HG02610 (cell line): ENCODE data around the gene KAZN.

Experiments
- ATAC-seq: cut with Tn5 transposase; IDR thresholded peaks from one replicate; pipeline ENCODE4 v1.9.1; 2021; ENCODE audit warnings: mild to moderate bottlenecking, moderate library complexity; ENCODE audit not compliant: unreplicated experiment

KAZN gene

DNA sequence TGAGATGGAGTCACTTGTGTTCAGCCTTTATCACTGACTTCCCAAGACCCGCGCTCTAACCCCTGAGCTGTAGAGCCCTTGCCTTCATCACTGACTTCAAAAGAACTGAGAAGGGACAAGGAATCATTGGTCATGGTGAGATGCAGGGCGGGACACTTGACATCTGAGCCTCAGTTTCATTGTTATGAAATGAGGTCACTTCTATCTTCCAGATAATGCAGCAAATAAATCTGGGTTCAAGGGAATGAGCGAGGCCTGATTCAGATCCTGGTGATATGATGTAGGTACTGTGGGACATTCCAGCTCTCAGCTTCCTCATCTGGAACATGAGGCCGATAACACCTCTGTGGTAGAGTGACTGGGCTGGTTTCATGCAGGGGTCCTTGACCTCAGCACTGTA, 13.8 kb downstream of the KAZN start:
- ATAC-seq, result no peak

GRCh38 chr1:14613926-14614325, 15.4 kb downstream of the KAZN start:
- no peak for ATAC-seq

- no peak for ATAC-seq
Measured at GRCh38 chr1:14614341-14614740, 15.9 kb downstream of the KAZN start.

- ATAC-seq, result no peak
Measured at GRCh38 chr1:14615549-14616218, 17.2 kb downstream of the KAZN start.

DNA sequence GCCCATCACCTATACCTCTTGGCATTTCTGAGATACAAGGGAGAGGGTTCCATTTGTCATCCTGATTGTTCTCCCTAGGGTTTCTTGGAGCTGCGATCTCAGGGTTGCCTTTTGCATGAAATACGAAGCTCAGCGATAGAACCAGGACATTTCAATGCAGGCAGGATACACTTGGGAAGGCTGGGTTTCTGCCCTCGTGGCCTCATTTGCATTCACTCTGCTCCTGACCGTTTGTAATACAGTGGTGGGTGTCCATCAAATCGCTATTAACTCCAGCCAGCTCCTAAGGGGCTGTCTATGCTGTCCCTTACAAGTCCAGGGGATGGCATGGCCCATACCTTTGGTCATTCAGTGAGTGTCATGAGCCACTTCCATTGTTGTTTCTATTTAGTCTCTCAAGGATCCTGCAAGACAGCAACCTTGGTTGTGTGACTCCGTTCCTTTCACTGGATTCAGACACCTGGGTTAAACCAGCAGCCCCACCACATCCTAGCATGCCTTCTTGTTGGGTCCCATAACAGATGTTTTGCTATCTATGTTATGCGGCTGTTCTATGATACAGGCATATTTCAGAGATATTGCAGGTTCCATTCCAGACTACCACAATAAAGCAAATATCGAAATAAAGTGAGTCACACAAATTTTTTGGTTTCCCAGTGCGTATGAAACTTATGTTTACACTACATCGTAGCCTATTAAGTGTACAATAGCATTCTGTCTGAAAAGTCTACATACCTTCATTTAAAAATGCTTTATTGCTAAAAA, 18.3 kb downstream of the KAZN start:
- no peak for ATAC-seq

DNA sequence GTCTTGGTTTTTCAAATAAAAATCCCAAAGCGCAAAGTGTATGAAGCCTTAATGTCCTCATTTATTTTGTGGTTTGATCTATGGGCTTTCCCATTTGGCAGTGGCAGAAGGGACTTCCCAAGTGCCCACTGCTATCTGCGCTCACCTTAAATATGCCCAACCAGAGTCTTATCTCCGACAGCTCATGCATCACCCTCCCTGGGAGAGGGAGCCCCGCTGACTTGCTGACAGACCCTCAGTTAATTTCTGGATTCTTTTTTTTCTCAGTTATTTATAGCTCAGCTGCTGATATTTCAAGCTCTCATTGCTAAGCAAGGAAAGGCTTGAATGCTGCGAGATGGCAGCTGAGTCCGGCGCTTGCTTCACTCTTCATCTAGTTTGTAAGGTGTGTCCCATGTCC, 19.3 kb downstream of the KAZN start:
- ATAC-seq, result no peak

DNA sequence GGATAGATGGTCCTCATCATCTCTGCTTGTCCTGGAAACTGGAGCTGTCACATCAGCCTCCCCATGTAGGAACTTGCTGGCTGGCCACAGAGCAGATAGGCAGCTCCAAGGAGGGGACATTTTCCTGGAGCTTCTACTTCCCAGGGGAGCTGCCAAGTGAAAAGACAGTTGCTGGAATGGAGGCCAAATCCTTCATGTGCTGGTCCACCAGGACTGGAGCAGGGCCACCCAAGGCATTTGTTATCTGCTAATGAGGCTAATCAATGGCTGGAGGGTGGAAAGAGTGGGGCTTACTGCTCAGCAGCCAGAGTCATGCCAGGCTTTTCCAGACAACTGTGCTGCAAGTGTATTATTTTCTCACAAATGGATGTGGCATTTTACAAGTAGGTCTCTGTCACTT, 22.5 kb downstream of the KAZN start:
- no peak for ATAC-seq

- ATAC-seq, result no peak
Measured at GRCh38 chr1:14623090-14623489, 24.6 kb downstream of the KAZN start.

- ATAC-seq, result no peak
Measured at GRCh38 chr1:14624941-14625340, 26.5 kb downstream of the KAZN start.

DNA sequence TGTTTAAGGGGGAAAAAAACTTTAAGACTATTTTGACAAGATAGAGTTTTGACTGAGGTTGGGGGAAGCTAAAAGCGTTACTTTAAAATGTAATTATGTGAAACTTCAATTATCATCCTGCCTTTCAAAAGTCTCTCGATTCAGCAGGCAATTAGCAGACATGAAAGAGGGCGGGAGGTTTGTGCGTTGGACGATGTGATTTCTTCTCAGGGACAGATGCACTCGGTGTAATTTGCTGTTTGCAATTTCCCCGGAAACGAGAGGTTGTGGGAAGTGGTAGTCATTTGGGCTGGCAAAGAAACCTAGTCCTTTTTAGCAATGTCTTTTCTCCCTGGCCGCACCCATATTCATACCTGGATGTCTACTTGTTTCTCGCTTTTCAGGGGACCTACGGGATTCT, 27.1 kb downstream of the KAZN start:
- ATAC-seq, result no peak

DNA sequence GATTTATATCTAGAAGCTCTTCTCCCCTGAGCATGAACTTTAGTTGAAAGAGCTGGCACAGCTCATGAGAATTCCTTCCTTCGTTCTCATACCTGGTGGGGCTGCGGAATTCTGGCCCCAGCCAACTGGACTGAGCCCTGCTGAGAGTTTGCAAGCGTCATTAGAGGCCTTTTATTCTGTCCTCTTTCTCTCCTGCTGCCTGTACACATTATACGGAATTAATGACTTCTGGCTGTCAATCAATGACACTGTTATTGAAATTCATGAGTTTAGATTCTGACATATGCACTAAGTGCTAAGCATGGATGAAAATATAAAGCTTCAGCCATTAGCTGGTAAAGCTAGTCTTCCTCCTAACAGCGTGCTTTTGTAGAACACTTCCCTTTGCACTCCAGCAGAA, 27.5 kb downstream of the KAZN start:
- no peak for ATAC-seq

DNA sequence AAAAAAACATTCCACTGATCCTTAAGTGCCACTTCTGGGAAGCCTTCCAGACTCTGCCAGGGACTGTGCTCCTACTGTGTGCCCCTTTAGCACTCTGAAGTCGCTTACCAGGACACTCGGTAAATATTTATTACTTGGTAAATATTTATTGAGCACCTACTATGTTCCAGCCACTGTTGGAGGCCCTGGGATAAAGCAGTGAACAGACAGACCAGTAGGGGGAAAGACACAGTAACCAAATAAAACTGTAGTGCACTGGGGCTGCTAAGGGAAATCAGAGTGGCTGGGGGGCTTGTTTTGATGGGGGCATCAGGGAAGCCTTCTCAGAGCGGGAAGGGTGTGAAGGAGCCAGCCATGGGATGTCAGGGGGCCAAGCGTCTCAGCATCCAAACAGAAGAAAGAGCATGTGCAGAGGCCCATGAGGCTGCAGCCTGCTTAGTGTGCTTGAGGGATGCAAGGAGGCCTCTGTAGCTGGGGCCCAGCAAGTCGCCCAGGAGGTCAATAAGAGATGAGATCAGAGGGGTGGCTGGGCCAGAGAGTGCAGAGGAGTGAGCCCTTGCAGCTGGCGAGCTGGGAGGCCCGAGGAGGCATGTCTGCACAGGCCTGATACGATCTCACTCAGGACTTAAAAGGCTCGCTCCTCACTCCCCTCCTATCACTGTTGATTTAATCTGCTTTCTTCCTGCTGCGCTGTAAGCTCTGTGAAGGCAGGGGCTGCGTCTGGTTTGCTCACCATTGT, 28.6 kb downstream of the KAZN start:
- ATAC-seq, result no peak

DNA sequence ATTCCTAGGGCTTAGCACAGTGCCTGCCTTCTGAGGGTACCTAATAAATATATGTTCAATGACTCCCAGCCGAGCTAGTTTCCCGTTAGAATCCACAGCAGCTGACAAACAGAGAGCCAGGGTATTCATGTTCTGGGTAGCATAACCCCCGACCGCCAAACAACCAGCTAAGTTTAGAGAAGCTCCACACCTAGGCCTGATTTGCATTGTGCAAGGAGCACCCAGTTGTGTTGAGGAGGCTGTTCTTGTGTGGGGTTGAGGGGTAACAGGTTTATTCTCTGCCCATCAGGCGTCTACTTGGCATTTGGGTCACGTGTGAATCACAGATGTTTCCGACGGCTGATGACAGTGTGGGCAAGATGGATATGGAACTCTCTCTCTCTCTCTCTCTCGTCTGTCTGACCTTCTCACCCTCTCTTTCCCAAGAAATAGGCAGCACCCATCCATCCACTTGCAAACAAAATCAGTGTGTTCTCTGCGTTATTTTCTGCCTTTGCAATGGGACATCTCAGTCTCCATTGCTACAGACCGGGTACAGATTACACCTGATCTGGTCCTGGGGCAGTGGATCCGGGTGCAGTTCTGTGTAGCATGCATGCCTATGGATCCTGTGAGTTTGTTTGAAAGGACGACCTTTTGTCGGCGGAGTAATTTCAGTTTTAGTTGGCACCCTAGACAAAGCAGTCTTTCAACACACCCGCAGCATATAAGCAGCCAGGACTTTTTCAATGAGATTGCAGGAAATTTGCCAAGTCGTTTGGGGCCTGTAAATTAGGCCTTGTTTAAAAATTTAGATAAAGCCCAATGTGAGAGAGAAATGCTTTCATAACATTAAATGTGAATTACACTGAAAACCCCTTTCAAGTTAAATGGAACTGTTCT, 29.4 kb downstream of the KAZN start:
- no peak for ATAC-seq

DNA sequence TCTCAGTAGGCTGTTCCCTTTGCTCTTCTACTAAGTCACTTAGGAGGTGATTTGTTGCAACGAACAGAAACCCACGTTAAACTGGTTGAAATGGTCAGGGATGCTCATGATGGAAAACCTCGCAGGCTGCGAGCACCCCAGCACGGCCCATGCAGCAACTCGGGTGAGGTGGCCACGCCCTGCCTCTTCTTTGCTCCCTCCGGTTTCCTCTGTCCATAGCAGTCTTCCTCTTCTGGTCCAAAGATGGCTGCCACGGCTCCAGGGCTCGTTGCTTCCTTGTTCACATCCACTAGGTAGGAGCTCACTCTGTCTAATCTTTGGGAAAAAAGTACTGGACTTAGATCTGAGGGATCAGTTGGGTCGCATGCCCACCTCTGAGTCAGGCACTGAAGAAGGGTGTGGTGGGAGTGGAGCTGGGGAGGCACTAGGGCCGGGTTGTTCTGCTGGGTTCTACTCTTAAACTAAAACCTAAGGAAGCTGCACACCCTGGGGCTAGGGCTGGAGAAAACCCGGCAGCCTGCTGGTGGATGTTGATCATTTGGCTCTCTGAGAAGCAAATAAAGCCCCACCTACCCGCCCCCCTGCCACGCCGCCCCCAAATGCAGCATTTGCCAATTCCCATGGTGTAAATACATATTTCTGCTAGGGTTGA, 31.0 kb downstream of the KAZN start:
- no peak for ATAC-seq

DNA sequence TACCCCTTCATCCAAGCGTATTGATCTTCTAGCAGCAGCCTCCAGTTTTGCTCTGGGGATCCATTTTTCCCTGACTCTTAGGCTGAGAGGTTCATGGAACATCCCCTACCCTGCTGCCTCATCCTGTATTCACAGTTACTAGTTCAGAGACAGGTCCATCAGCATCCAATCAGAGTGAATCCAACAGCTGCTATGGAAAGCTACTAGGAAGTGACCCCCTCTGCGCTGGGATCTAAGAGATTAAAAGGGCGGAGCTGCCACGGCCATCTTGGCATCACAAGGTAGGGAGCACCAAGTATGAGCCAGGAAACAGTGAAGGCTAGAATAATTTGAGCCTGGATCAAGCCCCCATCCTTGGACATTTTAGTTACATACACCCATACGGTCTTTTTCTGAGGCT, 32.5 kb downstream of the KAZN start:
- no peak for ATAC-seq

GRCh38 chr1:14631421-14631820, 32.9 kb downstream of the KAZN start:
- ATAC-seq, result no peak

- no peak for ATAC-seq
Measured at GRCh38 chr1:14634486-14634885, 36.0 kb downstream of the KAZN start.

GRCh38 chr1:14635421-14635820, 36.9 kb downstream of the KAZN start:
- ATAC-seq, result no peak

DNA sequence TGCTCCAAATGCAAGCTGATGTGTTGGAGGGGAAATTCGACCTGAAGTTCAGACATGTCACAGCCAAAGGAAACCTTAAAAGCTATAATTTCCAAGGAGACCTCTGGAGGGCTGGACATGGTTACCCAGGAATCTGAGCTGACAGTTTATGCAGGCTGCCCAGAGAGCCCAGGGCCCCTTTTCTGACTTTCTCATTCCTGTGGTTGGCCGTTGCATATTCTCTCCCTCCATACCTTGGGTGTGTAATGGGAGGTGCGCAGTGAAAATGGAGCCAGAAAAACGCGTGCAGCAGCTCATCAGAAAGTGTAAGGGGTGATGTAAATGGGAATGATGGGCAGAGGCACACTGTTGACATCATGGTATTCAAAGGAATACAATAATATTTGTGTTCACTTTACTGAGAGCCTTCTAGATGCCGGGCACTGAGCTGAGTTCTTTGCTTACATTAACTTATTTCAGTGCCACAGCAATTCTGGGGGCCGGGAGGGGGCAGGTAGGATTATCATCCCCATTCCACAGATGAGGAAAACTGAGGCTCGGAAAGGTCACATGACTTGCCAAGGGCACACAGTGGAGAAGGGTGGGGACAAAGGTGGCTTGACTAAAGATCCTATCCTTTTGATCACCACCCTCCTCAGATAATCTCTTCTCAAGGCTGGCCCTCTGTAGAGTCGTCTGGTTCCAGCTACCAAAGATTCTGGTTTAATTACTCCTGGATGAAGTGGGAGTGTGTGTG, 38.6 kb downstream of the KAZN start:
- no peak for ATAC-seq
